Caco-2 (cell line): ENCODE measurements around the gene KIAA1671. TPM values are rescaled to one million over a fixed set of nuclear protein-coding genes. Genes with fewer than 3 reads are reported as not detected.

ENCODE experiments used
- BruUV-seq: library from RNA; stranded (reverse); fragments of 400-500 nt; replicated peaks from 2 replicates; lab custom pipeline; 2021; lab: Mats Ljungman, UMichigan
- CTCF ChIA-PET: fragments of 300-600 bp; sonication (Branson Sonifier 250); formaldehyde crosslinking; loops from one replicate; lab custom pipeline; 2022; ENCODE audit warnings: antibody characterized with exemption; lab: Charles Lee
- POLR2A ChIA-PET: fragments of 300-600 bp; sonication (Branson Sonifier 250); formaldehyde crosslinking; loops from one replicate; lab custom pipeline; 2022; ENCODE audit warnings: antibody characterized with exemption; lab: Charles Lee
- DNase-seq, 2 experiments: peaks; one replicate each; pipeline versions ENCODE4 v3.0.0 to v3.0.0-alpha.2; 2020 to 2022
- H3K27me3 ChIP-seq: replicated peaks from 2 replicates; pipeline ENCODE4 v1.6.0; 2011; ENCODE audit warnings: low read length; ENCODE audit not compliant: control insufficient read depth, insufficient read depth
- H3K36me3 ChIP-seq: 2 replicates; pipeline ENCODE4 v1.5.1; 2011; ENCODE audit warnings: low read length; ENCODE audit not compliant: control insufficient read depth, insufficient read depth
- H3K4me1 ChIP-seq: fragments of 250-450 bp; sonication (Bioruptor Pico); 2 replicates; pipeline ENCODE4 v1.5.1; 2020; ENCODE audit warnings: mild to moderate bottlenecking
- H3K4me3 ChIP-seq: 2 replicates; pipeline ENCODE4 v1.5.1; 2011; ENCODE audit warnings: low read depth, mild to moderate bottlenecking, control low read depth, low read length
- H3K9me3 ChIP-seq: fragments of 250-450 bp; sonication (Bioruptor Pico); 2 replicates; pipeline ENCODE4 v1.5.1; 2020; ENCODE audit warnings: mild to moderate bottlenecking, moderate library complexity
- H3K27ac Mint-ChIP-seq: one replicate; pipeline ENCODE4 v1.8.0; 2022; ENCODE audit warnings: mixed read lengths; ENCODE audit not compliant: unreplicated experiment
- H3K27me3 Mint-ChIP-seq: one replicate; pipeline ENCODE4 v1.8.0; 2022; ENCODE audit warnings: mixed read lengths; ENCODE audit not compliant: insufficient read depth, unreplicated experiment
- H3K36me3 Mint-ChIP-seq: one replicate; pipeline ENCODE4 v1.8.0; 2022; ENCODE audit warnings: mild to moderate bottlenecking, mixed read lengths; ENCODE audit not compliant: insufficient read depth, unreplicated experiment
- H3K4me1 Mint-ChIP-seq: one replicate; pipeline ENCODE4 v1.8.0; 2022; ENCODE audit warnings: low read depth, mixed read lengths; ENCODE audit not compliant: unreplicated experiment
- H3K4me3 Mint-ChIP-seq: one replicate; pipeline ENCODE4 v1.8.0; 2022; ENCODE audit warnings: mild to moderate bottlenecking, moderate library complexity, mixed read lengths; ENCODE audit not compliant: unreplicated experiment
- H3K9me3 Mint-ChIP-seq: one replicate; pipeline ENCODE4 v1.8.0; 2022; ENCODE audit warnings: mixed read lengths; ENCODE audit not compliant: unreplicated experiment
- intact Hi-C: fragments of 100-400 bp; cut with micrococcal nuclease; formaldehyde crosslinking; loops from one replicate; pipeline ENCODE4 v1.10.0; 2022; ENCODE audit not compliant: unreplicated experiment
- total RNA-seq: library from RNA; stranded (reverse); gene quantifications from 2 replicates; pipeline ENCODE4 v1.2.3, GENCODE V29; 2022
- TF ChIP-seq, protein P1 (sequence below), 2 experiments: fragments of 200-600 bp in 1 of 2; IDR thresholded peaks; 1 replicate in 1 of 2; 2 replicates in 1 of 2; pipeline versions ENCODE4 v1.5.1 to v1.8.0; 2011 to 2022; ENCODE audit warnings: antibody characterized with exemption in 1 of 2, control low read depth in 1 of 2, inconsistent platforms in 1 of 2, low read depth in 1 of 2, low read length in 1 of 2, mild to moderate bottlenecking in 1 of 2, moderate library complexity in 1 of 2; ENCODE audit not compliant: insufficient read depth in 1 of 2, severe bottlenecking in 1 of 2, unreplicated experiment in 1 of 2

Gene KIAA1671
- total RNA-seq, 1 experiment from 2014 or later = 28.6 TPM

DNA sequence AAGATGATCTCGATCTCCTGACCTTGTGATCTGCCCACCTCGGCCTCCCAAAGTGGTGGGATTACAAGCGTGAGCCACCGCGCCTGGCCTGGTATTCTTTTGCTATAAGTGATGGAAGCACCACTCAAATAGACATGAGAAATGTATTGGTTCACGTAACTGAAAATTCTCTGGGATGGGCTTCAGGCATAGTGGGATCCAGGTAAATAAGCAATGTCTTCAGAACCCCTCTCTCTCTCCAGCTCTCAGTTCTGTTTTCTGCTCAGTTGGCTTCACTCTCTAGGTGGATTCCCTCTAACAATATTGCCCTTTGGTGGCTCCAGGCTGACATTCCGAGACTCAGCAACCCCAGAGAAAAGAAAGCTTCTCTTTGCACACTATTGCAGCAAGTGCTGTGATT lies 5.1 kb upstream of the KIAA1671 start:
- CTCF ChIA-PET = no interaction called here
- no peak overlapping the region for H3K27ac Mint-ChIP-seq

GRCh38 chr22:24947881-24948280 lies 4.6 kb upstream of the KIAA1671 start:
- H3K4me1 ChIP-seq = no peaks in the 10 kb centered on the region
- Mint-ChIP-seq H3K27me3 (no peaks in the 10 kb centered on the region), H3K27ac (no peak overlapping the region), H3K36me3 (peaks cover 7% of the 10 kb centered on the region), H3K4me3 (no peak overlapping the region), H3K4me1 (peaks cover 7% of the 10 kb centered on the region), H3K9me3 (no peaks in the 10 kb centered on the region)
- no TSS peak for BruUV-seq
- CTCF ChIA-PET = no interaction called here
- H3K36me3 ChIP-seq = no peaks in the 10 kb centered on the region
- H3K27me3 ChIP-seq = no peaks in the 10 kb centered on the region
- no peaks in the 10 kb centered on the region for H3K9me3 ChIP-seq
- H3K4me3 ChIP-seq = no peak overlapping the region
- TF ChIP-seq, protein P1, sequence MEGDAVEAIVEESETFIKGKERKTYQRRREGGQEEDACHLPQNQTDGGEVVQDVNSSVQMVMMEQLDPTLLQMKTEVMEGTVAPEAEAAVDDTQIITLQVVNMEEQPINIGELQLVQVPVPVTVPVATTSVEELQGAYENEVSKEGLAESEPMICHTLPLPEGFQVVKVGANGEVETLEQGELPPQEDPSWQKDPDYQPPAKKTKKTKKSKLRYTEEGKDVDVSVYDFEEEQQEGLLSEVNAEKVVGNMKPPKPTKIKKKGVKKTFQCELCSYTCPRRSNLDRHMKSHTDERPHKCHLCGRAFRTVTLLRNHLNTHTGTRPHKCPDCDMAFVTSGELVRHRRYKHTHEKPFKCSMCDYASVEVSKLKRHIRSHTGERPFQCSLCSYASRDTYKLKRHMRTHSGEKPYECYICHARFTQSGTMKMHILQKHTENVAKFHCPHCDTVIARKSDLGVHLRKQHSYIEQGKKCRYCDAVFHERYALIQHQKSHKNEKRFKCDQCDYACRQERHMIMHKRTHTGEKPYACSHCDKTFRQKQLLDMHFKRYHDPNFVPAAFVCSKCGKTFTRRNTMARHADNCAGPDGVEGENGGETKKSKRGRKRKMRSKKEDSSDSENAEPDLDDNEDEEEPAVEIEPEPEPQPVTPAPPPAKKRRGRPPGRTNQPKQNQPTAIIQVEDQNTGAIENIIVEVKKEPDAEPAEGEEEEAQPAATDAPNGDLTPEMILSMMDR (IDR thresholded peaks at IDR 0.05; ENCODE audit: insufficient read depth in 1 of 2, low read depth in 1 of 2, low read length in 1 of 2, severe bottlenecking in 1 of 2, unreplicated experiment in 1 of 2) = no peak
- intact Hi-C loops = no loop called here
- DNase-seq = no peak
- POLR2A ChIA-PET = no interaction called here

More for the DNA sequence above, 5.1 kb upstream of the KIAA1671 start:
- Mint-ChIP-seq H3K9me3 (no peaks in the 10 kb centered on the region), H3K27me3 (no peaks in the 10 kb centered on the region), H3K4me1 (peaks cover 7% of the 10 kb centered on the region), H3K36me3 (peaks cover 4% of the 10 kb centered on the region), H3K4me3 (no peak overlapping the region)
- Histone ChIP-seq H3K4me3 (no peak overlapping the region), H3K36me3 (no peaks in the 10 kb centered on the region), H3K27me3 (no peaks in the 10 kb centered on the region), H3K4me1 (no peaks in the 10 kb centered on the region), H3K9me3 (no peaks in the 10 kb centered on the region)
- DNase-seq = no peak
- intact Hi-C loops = no loop called here
- no TSS peak for BruUV-seq
- TF ChIP-seq, protein P1 (IDR thresholded peaks at IDR 0.05; ENCODE audit: insufficient read depth in 1 of 2, low read depth in 1 of 2, low read length in 1 of 2, severe bottlenecking in 1 of 2, unreplicated experiment in 1 of 2) = no peak
- POLR2A ChIA-PET = no interaction called here

DNA sequence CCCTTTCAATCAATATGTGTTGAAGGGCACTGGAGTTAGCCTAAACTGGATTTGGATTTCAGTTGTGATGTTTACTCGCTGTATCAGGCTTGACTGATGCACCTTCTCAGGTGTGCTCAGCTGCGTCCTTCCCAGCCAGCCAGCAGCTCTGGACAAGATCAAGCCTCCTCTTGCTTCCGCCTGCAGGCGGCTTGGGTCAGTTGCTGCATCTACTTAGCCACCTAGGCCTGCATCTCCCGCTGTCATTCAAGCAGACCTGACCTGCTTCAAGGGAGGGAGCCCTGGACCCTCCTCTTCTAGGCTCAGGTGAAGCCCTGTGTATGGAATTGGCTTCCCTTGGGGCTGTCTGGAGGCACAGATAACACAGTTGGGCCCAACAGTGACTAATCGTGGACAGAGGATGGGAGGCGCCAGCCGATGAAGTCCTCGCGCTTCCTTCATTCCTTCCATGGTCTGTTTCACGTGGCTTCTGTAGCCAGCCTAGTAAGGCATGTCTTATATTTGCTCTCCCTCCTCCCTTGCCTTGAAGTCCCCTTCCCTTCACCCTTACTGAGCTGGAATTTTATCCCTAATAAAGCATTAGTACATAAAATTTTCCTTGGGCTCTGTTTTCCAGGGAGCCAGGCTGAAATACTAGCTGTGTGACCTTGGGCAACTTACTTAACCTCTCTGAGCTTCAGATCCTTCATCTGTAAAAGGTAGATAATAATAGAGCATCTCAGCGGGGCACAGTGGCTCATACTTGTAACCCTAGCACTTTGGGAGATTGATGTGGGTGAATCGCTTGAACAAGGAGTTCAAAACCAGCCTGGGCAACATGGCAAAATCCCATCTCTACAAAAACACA lies 3.9 kb upstream of the KIAA1671 start:
- Mint-ChIP-seq H3K4me3 (no peak overlapping the region), H3K36me3 (peaks cover 12% of the 10 kb centered on the region), H3K27ac (no peak overlapping the region), H3K4me1 (peaks cover 7% of the 10 kb centered on the region), H3K9me3 (no peaks in the 10 kb centered on the region), H3K27me3 (no peaks in the 10 kb centered on the region)
- TF ChIP-seq, protein P1 (IDR thresholded peaks at IDR 0.05; ENCODE audit: insufficient read depth in 1 of 2, low read depth in 1 of 2, low read length in 1 of 2, severe bottlenecking in 1 of 2, unreplicated experiment in 1 of 2) = no peak
- no TSS peak for BruUV-seq
- H3K4me1 ChIP-seq = no peaks in the 10 kb centered on the region
- H3K36me3 ChIP-seq = no peaks in the 10 kb centered on the region
- intact Hi-C loops = no loop called here
- no peak overlapping the region for H3K4me3 ChIP-seq
- no peak for DNase-seq
- ChIA-PET POLR2A (no interaction called here), CTCF (no interaction called here)
- H3K9me3 ChIP-seq = no peaks in the 10 kb centered on the region
- H3K27me3 ChIP-seq = no peaks in the 10 kb centered on the region
